Stimulated activated CD8-positive, alpha-beta memory T cell treated with anti-CD3 and anti-CD28 coated beads, Interleukin-7, amount 100 ng/mL, for 4 hours (primary cell): Measurements from ENCODE around the gene NACC1.

Experiments
- DNase-seq, 2 donors: peaks; one replicate each; pipeline ENCODE4 v3.0.0-alpha.2; 2020; ENCODE audit warnings: low read depth in 2 of 2

NACC1 gene

GRCh38 chr19:13100031-13100588, 18.0 kb upstream of the NACC1 start:
- peak; percentile 48 to 52 for DNase-seq

- no peak for DNase-seq
Observed at GRCh38 chr19:13100841-13101589, 17.0 kb upstream of the NACC1 start.

DNA sequence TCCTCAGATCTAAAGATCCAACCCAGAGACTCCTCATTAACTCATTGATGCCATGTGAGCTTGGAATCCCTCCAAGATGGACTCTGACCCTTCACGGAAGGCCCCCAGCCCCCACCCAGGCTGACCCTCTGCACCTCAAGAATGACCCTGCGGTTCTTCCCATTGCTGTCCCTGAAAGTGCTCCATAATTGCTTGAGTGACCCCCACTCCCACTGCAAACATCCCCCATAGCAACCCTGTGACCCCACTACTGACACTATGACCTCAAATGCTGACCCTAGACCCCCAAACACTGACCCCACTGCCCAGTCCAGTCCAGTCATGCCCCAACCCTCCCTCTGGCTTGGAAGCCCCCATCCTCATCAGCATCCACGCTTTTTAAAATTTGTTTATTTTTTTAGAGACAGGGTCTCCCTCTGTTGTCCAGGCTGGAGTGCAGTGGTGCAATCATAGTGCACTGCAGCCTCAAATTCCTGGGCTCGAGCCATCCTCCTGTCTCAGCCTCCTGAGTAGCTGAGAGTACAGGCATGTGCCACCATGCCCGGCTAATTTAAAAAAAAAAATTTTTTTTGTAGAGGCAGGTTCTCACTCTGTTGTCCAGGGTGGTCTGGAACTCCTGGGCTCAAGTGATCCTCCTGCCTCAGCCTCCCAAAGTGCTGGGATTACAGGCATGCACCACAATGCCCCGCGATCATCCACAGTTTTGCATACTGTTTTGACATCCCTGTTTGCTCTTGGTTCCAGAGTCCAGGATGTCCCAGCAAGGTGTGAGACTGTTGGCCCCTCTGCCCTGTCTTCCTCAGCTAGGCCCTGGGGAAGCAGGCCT, 16.3 kb upstream of the NACC1 start:
- DNase-seq = no peak

DNA sequence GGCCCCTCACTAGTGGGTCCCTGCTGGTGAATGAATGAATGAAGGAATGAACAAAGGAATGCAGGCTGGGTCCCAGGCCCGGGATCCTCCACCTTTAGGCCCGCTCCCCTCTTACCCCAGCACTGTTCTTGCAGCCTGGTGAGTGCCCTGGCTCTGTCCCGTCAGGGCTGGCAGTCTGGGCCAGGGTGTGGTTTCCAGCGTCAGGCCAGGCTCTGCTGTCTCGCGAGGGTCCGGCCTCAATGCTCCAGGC, 15.7 kb upstream of the NACC1 start:
- DNase-seq = no peak

DNA sequence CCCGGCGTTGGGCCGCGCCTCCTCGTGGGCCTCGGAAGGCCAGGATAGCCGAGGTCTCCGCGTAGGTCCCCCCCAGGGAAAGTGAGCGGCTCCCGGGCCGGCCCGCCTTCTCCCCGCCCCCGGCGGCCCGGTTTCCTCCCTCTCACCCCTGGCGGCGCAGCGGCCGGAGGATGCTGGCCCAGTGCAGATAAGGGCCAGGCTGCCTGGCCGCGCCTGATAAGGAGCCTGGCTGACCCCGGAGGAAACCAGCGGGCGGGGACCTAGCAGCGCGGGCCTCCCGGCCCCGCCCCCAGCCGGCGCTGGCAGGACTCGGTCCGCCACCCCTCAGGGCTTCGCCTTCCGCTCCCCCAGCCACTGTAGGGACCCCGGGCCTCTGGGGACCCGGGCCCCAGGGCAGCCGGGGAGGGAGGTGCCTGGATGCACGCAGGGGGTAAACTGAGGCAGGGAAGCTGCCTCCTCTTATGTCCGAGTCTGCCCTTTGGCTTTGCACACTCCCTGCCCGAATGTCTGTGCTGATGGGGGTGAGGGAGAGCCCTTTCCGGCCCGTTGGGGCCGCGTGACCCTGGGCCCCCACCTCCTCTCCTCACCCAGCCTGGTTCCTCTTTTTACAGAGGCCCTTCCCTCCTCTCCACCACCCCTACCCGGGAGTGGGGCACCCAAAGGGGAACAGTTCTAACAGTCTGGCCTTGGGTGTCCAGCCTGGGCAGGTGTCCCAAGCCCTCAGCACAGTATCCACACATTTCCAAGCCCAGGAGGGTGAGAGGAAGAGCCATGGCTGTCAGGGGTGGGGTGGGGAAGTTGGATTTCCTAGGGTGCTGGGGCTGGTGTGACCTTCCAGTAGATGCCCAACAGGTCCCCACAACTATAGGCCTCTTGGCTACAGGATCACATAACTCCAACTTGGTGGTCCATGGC, 15.1 kb upstream of the NACC1 start, which contains the start of gene LYL1:
TSS of gene LYL1 (minus strand) at position 193 of the 915 bp plus-strand sequence. CDS start 1,687 bp downstream, outside the sequence.
- peak in 1 of 2 donors; percentile 34 for DNase-seq

DNA sequence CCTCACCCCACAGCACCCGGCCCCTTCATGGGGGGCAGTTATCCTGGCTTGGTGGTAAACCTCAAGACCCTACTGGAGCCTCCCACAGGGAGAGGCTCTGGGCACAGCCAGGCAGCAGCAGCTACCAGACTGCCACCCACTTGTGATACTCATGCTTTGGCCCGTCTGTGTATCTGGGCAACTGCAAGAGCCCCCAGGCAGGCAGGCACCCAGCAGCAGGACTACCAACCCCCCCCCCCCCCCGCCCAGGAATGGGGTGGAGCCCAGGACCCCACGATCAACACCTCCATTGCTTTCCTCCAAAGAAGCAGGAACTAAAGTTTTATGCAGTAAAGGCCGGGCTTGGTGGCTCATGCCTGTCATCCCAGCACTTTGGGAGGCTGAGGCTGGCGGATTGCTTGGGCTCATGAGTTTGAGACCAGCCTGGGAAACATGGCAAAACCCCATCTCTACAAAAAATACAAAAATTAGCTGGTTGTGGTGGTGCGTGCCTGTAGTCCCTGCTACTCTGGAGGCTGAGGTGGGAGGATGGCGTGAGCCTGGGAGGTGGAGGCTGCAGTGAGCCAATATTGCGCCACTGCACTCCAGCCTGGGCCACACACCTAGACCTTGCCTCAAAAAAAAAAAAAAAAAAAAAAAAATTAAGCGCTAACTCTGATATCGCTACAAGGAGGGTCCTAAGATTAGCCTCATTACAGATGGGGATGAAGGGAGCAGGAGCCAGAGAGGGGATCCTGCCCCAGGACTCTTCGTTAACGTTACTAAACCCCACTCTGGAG, 14.3 kb upstream of the NACC1 start:
- no peak for DNase-seq

DNA sequence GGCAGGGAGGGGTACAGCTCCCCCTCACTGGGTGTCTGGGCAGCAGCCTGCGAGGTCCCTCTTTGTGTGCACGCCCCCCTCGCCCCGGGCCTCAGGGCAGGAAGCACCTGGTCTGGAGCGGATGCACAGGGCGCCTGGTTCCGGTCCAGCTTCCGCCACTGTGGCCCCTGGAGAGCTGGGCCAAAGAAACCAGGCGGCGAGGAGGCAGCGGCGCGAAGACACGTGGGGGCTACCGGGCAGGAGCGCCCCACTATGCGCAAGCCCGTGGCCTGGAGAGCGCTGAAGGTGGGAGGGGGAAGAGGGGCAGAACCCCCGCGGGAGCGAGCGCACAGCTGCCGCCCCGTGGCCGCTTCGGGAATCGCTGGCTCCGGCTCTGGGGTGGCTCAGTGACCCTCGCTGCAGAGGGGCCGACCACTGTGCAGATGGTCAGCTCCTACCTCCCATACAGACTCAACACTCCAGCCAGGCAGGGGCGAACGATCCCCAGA, 13.7 kb upstream of the NACC1 start:
- DNase-seq = peak; percentile 33 to 59

- no peak for DNase-seq
Observed at GRCh38 chr19:13104848-13105711, 13.0 kb upstream of the NACC1 start.

DNA sequence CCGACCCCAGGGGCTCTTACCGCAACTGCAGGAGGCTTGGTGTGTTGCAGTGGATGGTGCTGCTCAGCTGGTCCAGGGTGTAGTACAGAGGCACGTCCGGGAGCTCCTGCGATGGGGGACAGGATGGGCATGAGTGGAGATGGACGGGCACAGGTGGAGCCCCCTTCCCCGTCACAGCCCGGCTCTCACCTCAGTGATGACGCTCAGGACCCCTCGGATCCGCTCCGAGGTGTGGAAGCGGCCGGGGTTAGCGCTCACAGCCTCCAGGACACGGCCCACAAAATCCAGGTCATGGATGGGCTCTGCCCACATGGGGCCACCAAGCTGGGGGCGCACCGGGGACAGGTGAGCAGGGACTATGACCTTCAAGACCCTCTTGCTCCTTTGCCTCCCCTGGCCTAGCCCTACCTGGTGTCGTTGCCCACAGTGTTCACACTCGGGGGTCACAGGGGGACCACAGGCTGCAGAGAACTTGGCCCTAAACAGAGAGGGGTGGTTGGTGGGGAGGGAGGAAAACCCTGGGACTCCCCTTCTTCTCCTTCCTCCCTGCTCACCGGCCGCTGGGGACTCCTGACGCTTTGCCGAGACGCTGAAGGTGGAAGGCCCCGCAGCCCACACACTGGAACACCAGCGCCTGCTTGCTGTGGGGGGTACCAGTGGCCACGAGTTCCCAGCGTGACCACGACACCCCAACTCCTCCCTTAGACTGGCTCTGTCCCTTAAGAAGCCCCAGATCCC, 8.5 kb upstream of the NACC1 start:
- DNase-seq = no peak

GRCh38 chr19:13110099-13110610, 7.9 kb upstream of the NACC1 start:
- no peak for DNase-seq

GRCh38 chr19:13112555-13112954, 5.5 kb upstream of the NACC1 start:
- no peak for DNase-seq

GRCh38 chr19:13115936-13116281, 2.2 kb upstream of the NACC1 start:
- DNase-seq = no peak

- peak; percentile 88 to 93 for DNase-seq
Observed at GRCh38 chr19:13116282-13117175, 1.5 kb upstream of the NACC1 start, which contains the start of gene TRMT1. Gene TRMT1 (minus strand): TSS chr19:13116740. CDS start chr19:13116399, 341 bp downstream.

GRCh38 chr19:13117176-13117771, 790 bp upstream of the NACC1 start:
- DNase-seq = no peak

DNA sequence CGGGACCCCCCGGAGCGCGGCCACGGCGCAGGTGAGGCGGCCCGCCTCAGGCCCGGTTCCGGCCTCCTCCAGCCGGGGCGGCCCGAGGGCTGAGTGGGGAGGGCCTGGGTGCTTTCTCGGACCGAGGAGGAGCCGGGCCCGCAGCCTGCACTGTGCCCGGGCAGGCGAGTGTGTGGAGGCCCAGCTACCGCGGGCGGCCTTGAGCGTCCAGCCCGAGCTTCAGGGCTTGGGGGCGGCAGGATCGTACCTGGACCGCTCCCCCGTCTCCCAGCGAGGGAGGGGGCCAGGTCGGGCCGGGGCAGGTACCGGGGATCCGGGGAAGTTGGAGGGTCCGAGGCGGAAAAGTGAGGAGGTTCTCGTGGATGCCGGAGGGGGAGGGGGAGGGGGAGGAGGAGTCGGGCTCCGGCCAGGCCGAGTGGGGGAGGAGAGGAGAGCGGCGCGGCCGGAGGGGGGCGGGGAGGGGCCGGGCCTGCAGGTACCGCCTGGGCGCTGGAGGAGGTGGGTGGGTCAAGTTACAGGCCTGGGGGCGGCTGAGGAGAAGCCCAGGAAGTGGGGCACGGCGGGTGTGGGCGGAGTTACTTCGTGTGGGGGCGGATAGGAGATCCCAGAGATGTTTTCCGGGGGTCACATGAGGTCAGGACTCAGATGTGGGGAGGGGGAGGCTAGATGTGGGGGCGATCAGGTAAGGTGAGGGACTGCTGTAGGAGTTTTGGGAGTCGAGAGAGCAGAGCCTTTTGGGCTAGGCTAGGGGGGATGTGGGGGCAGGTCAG, 545 bp downstream of the NACC1 start:
- peak in 1 of 2 donors; percentile 54 for DNase-seq

DNA sequence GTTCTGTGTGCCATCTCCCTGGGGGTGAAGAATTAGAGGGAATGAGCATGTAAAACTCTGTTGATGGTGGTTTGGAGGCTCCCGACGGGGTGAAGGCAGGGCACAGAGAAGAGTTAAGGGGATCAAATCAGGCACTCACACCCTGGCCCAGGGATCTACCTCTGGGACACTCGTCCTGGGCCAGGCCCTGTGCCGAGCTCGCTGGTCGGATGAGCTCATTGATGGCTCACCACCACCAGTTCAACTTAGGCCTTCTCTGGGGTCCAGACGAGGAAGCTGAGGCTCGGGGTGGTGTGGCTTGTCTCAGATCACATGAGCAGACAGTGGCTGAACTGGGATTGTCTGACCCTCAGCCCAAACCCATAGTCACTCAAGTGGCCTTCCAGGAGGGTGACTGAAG, 1.6 kb downstream of the NACC1 start:
- no peak for DNase-seq

- DNase-seq = no peak
Observed at GRCh38 chr19:13120031-13120430, 2.0 kb downstream of the NACC1 start.
